Activated CD8-positive, alpha-beta memory T cell treated with anti-CD3 and anti-CD28 coated beads, Interleukin-2, amount 50 U/mL, for 1 hour (primary cell): ENCODE data around the gene SYNGR2.
A peak's percentile ranks its signal among the peaks of the same experiment; 100 is the strongest.

Experiments
- DNase-seq: peaks from one replicate; pipeline ENCODE4 v3.0.0-alpha.2; 2020; ENCODE audit errors: extremely low read depth

SYNGR2 gene

GRCh38 chr17:78202666-78203065, 34.3 kb downstream of the SYNGR2 start:
- DNase-seq: no peak

- no peak for DNase-seq
These were observed 36.2 kb downstream of the SYNGR2 start for GRCh38 chr17:78204387-78205123.

- no peak for DNase-seq
These were observed 36.9 kb downstream of the SYNGR2 start for GRCh38 chr17:78205124-78205775.

DNA sequence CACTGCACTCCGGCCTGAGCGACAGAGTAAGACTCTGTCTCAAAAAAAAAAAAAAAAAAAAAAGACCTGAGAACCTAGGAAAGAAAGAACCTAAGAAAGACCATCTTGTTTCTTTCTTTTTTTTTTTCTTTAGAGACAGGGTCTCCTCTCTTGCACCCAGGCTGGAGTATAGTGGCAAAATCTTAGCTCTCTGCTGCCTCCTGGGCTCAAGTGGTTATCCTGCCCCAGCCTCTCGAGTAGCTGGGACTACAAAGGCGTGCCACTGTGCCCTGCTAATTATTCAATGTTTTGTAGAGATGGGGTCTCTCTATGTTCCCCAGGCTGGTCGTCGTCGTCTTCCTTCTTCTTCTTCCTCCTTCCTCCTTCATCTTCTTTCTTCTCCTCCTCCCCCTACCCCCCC, 37.9 kb downstream of the SYNGR2 start:
- DNase-seq: no peak

GRCh38 chr17:78208486-78208885, 40.1 kb downstream of the SYNGR2 start:
- DNase-seq: no peak

GRCh38 chr17:78210111-78210510, 41.7 kb downstream of the SYNGR2 start:
- DNase-seq: no peak

GRCh38 chr17:78211032-78211431, 42.7 kb downstream of the SYNGR2 start:
- DNase-seq: no peak

GRCh38 chr17:78214016-78214705, 45.8 kb downstream of the SYNGR2 start, which contains the start of gene BIRC5:
TSS of gene BIRC5 (plus strand) at chr17:78214253. CDS start at chr17:78214317, 64 bp downstream.
- peak; percentile 65 for DNase-seq

- DNase-seq: no peak
These were observed 46.3 kb downstream of the SYNGR2 start for GRCh38 chr17:78214706-78215061.

- DNase-seq: no peak
These were observed 51.2 kb downstream of the SYNGR2 start for GRCh38 chr17:78219396-78220150.
